Measurements from ENCODE around the gene COL13A1.

- no peak for TF ChIP-seq POLR2AphosphoS5 (IDR thresholded peaks at IDR 0.05)
- no peak for TF ChIP-seq CTCF (IDR thresholded peaks at IDR 0.05)
- TF ChIP-seq POLR2A (IDR thresholded peaks at IDR 0.05), result no peak
- TF ChIP-seq EP300 (IDR thresholded peaks at IDR 0.05), result no peak
Observed at GRCh38 chr10:69829775-69830174, 28.1 kb downstream of the COL13A1 start.

Data from suprapubic skin (tissue), 4 donors.